OCI-LY7 (cell line): Measurements from ENCODE around the gene RINT1. TPM values are rescaled to one million over a fixed set of nuclear protein-coding genes. Genes with fewer than 3 reads are reported as not detected.

Experiments used
- BruUV-seq: library from RNA; stranded (reverse); fragments of 400-500 nt; replicated peaks from 2 replicates; lab custom pipeline; 2021; lab: Mats Ljungman, UMichigan
- CTCF ChIA-PET: fragments of 300-600 bp; sonication (Branson Sonifier 250); formaldehyde crosslinking; loops from one replicate; lab custom pipeline; 2022; ENCODE audit warnings: antibody characterized with exemption; ENCODE audit not compliant: unreplicated experiment; lab: Charles Lee
- POLR2A ChIA-PET: fragments of 300-600 bp; sonication (Branson Sonifier 250); formaldehyde crosslinking; loops from one replicate; lab custom pipeline; 2022; ENCODE audit warnings: antibody characterized with exemption; lab: Charles Lee
- DNase-seq: peaks from one replicate; pipeline ENCODE4 v3.0.0-alpha.2; 2015; ENCODE audit warnings: low spot score
- H2AFZ ChIP-seq: fragments of 200-600 bp; sonication (generic), shearing (Covaris generic); 2 replicates; pipeline ENCODE4 v1.6.1; 2014; ENCODE audit warnings: mild to moderate bottlenecking, antibody characterized with exemption, low read length, moderate library complexity
- H3K27ac ChIP-seq: fragments of 200-600 bp; sonication (generic); 2 replicates; pipeline ENCODE4 v1.5.1; 2014; ENCODE audit warnings: mixed run types, low read depth, mild to moderate bottlenecking, moderate library complexity, low read length, inconsistent platforms; ENCODE audit not compliant: poor library complexity, severe bottlenecking
- H3K36me3 ChIP-seq: fragments of 200-600 bp; sonication (generic); 2 replicates; pipeline ENCODE4 v1.6.1; 2014; ENCODE audit warnings: mild to moderate bottlenecking, antibody characterized with exemption, low read length, moderate library complexity, mixed read lengths; ENCODE audit not compliant: insufficient read depth
- H3K4me1 ChIP-seq: fragments of 200-600 bp; sonication (generic); 2 replicates; pipeline ENCODE4 v1.5.1; 2014; ENCODE audit warnings: mild to moderate bottlenecking, low read length; ENCODE audit not compliant: insufficient read depth, poor library complexity, severe bottlenecking
- H3K4me2 ChIP-seq: fragments of 200-600 bp; sonication (generic); 2 replicates; pipeline ENCODE4 v1.6.1; 2014; ENCODE audit warnings: mild to moderate bottlenecking, low read length
- H3K4me3 ChIP-seq: fragments of 200-600 bp; sonication (generic); 2 replicates; pipeline ENCODE4 v1.5.1; 2014; ENCODE audit warnings: mild to moderate bottlenecking, low read depth, low read length; ENCODE audit not compliant: poor library complexity, severe bottlenecking
- H3K79me2 ChIP-seq: fragments of 200-600 bp; sonication (generic); 2 replicates; pipeline ENCODE4 v1.6.1; 2016; ENCODE audit warnings: low read depth, mild to moderate bottlenecking, low read length, moderate library complexity, mixed read lengths; ENCODE audit not compliant: insufficient read depth
- H3K9me2 ChIP-seq: fragments of 200-600 bp; sonication (generic); 2 replicates; pipeline ENCODE4 v1.6.1; 2016; ENCODE audit warnings: mild to moderate bottlenecking, low read length, mixed read lengths; ENCODE audit not compliant: insufficient read depth
- H3K9me3 ChIP-seq: fragments of 200-600 bp; sonication (generic); 2 replicates; pipeline ENCODE4 v1.6.1; 2014; ENCODE audit warnings: mild to moderate bottlenecking, mixed run types, low read length, mixed read lengths
- H4K20me1 ChIP-seq: fragments of 200-600 bp; sonication (generic); 2 replicates; pipeline ENCODE4 v1.6.1; 2014; ENCODE audit warnings: mild to moderate bottlenecking, antibody characterized with exemption, low read length, moderate library complexity, mixed read lengths; ENCODE audit not compliant: insufficient read depth
- CTCF ChIP-seq: fragments of 200-600 bp; sonication (generic); conservative IDR thresholded peaks from 2 replicates; pipeline ENCODE4 v1.5.1; 2014; ENCODE audit warnings: mild to moderate bottlenecking, antibody characterized with exemption, low read length, moderate library complexity, mixed read lengths
- EZH2phosphoT487 ChIP-seq: fragments of 200-600 bp; sonication (generic); IDR thresholded peaks from 2 replicates; pipeline ENCODE4 v1.6.1; 2018; ENCODE audit warnings: low read depth, borderline replicate concordance, mild to moderate bottlenecking, mixed run types, antibody characterized with exemption, low read length, moderate library complexity, mixed read lengths
- intact Hi-C: fragments of 100-400 bp; cut with micrococcal nuclease; formaldehyde crosslinking; loops from one replicate; pipeline ENCODE4 v1.10.0; 2022; ENCODE audit not compliant: unreplicated experiment
- total RNA-seq, 2 experiments: library from RNA; depleted of rRNA in 1 of 2; stranded (reverse); fragments of >200 nt in 1 of 2; shearing (Covaris generic) in 1 of 2; gene quantifications; 2 replicates each; pipeline ENCODE4 v1.2.3, GENCODE V29; 2014 to 2022

Gene RINT1
- total RNA-seq, 2 experiments from 2014 or later: 11.2 to 27.8 TPM

- Histone ChIP-seq H2AFZ (no peak overlapping the region), H4K20me1 (no peaks in the 10 kb centered on the region), H3K27ac (no peak overlapping the region), H3K36me3 (no peaks in the 10 kb centered on the region), H3K4me1 (no peaks in the 10 kb centered on the region), H3K4me3 (no peak overlapping the region), H3K9me2 (no peaks in the 10 kb centered on the region), H3K9me3 (no peaks in the 10 kb centered on the region), H3K4me2 (no peak overlapping the region), H3K79me2 (no peaks in the 10 kb centered on the region)
- no peak for TF ChIP-seq CTCF
- TF ChIP-seq EZH2phosphoT487: no peak
- no peak for DNase-seq
- BruUV-seq: no TSS peak
- intact Hi-C loops: no loop called here
- CTCF ChIA-PET: no interaction called here
- POLR2A ChIA-PET: no interaction called here
Measured at GRCh38 chr7:105600720-105601550, 68.9 kb downstream of the RINT1 start.

GRCh38 chr7:105602325-105603305, 70.6 kb downstream of the RINT1 start:
- Histone ChIP-seq H3K9me2 (no peaks in the 10 kb centered on the region), H4K20me1 (no peaks in the 10 kb centered on the region), H3K4me3 (no peak overlapping the region), H3K4me2 (no peak overlapping the region), H3K79me2 (no peaks in the 10 kb centered on the region), H3K27ac (no peak overlapping the region), H3K4me1 (no peaks in the 10 kb centered on the region), H3K9me3 (no peaks in the 10 kb centered on the region), H3K36me3 (no peaks in the 10 kb centered on the region), H2AFZ (no peak overlapping the region)
- no peak for DNase-seq
- intact Hi-C loops: no loop called here
- CTCF ChIA-PET: no interaction called here
- TF ChIP-seq EZH2phosphoT487: no peak
- TF ChIP-seq CTCF: no peak
- POLR2A ChIA-PET: interaction anchor here (0.5 to 0.7 kb wide), 2 partner anchors 33 to 230 kb away, joined by 3 to 4 read pairs; no protein-coding TSS in a partner anchor
- no TSS peak for BruUV-seq
